WTC11 (cell line): ENCODE measurements around the gene CHST7. TPM values are rescaled to one million over a fixed set of nuclear protein-coding genes. Genes with fewer than 3 reads are reported as not detected.

Experiments
- E2F5 ChIP-seq: sonication (generic); formaldehyde crosslinking; IDR thresholded peaks from 2 replicates; pipeline ENCODE4 v1.8.1; 2022; ENCODE audit warnings: mild to moderate bottlenecking, moderate library complexity, missing genetic modification reagents
- FOXK1 ChIP-seq: sonication (generic); formaldehyde crosslinking; IDR thresholded peaks from 2 replicates; pipeline ENCODE4 v1.8.0; 2022; ENCODE audit warnings: mild to moderate bottlenecking, moderate library complexity, missing genetic modification reagents
- FOXP1 ChIP-seq: sonication (generic); formaldehyde crosslinking; IDR thresholded peaks from 2 replicates; pipeline ENCODE4 v1.8.0; 2022; ENCODE audit warnings: missing genetic modification reagents, mild to moderate bottlenecking, moderate library complexity, borderline replicate concordance
- GABPB1 ChIP-seq: sonication (generic); formaldehyde crosslinking; IDR thresholded peaks from 2 replicates; pipeline ENCODE4 v1.8.1; 2023; ENCODE audit warnings: mild to moderate bottlenecking, missing genetic modification reagents
- HMGA2 ChIP-seq: fragments of 250-450 bp; sonication (Bioruptor Pico); IDR thresholded peaks from 2 replicates; pipeline ENCODE4 v1.4.0; 2021; ENCODE audit warnings: mild to moderate bottlenecking, moderate library complexity
- HMGXB4 ChIP-seq: sonication (generic); formaldehyde crosslinking; IDR thresholded peaks from 2 replicates; pipeline ENCODE4 v1.8.1; 2023; ENCODE audit warnings: mild to moderate bottlenecking, moderate library complexity, missing genetic modification reagents
- KAT7 ChIP-seq: sonication (generic); formaldehyde crosslinking; IDR thresholded peaks from 2 replicates; pipeline ENCODE4 v1.8.1; 2023; ENCODE audit warnings: missing genetic modification reagents, mild to moderate bottlenecking, borderline replicate concordance
- PRDM15 ChIP-seq: sonication (generic); formaldehyde crosslinking; IDR thresholded peaks from 2 replicates; pipeline ENCODE4 v1.8.0; 2022; ENCODE audit warnings: missing genetic modification reagents
- PREB ChIP-seq: sonication (generic); formaldehyde crosslinking; IDR thresholded peaks from 2 replicates; pipeline ENCODE4 v1.8.1; 2022; ENCODE audit warnings: mild to moderate bottlenecking, missing genetic modification reagents, moderate library complexity, borderline replicate concordance
- RORB ChIP-seq: fragments of 250-450 bp; sonication (Bioruptor Pico); IDR thresholded peaks from 2 replicates; pipeline ENCODE4 v1.9.0; 2021; ENCODE audit warnings: mild to moderate bottlenecking
- SP1 ChIP-seq: sonication (generic); formaldehyde crosslinking; conservative IDR thresholded peaks from 2 replicates; pipeline ENCODE4 v1.8.1; 2022; ENCODE audit warnings: missing genetic modification reagents
- ZNF121 ChIP-seq: sonication (generic); formaldehyde crosslinking; IDR thresholded peaks from 2 replicates; pipeline ENCODE4 v1.8.0; 2023; ENCODE audit warnings: missing genetic modification reagents
- ZNF138 ChIP-seq: sonication (generic); formaldehyde crosslinking; conservative IDR thresholded peaks from 2 replicates; pipeline ENCODE4 v1.8.1; 2022; ENCODE audit warnings: mild to moderate bottlenecking, moderate library complexity, missing genetic modification reagents
- ZNF219 ChIP-seq: sonication (generic); formaldehyde crosslinking; IDR thresholded peaks from 2 replicates; pipeline ENCODE4 v1.8.0; 2023; ENCODE audit warnings: missing genetic modification reagents, mild to moderate bottlenecking, borderline replicate concordance
- ZNF425 ChIP-seq: fragments of 250-450 bp; sonication (Bioruptor Pico); conservative IDR thresholded peaks from 2 replicates; pipeline ENCODE4 v1.9.0; 2021; ENCODE audit warnings: mild to moderate bottlenecking
- total RNA-seq: library from RNA; stranded (reverse); gene quantifications from 3 replicates; pipeline ENCODE4 v1.2.3, GENCODE V29; 2021
- TF ChIP-seq, protein P1 (sequence below): sonication (generic); formaldehyde crosslinking; IDR thresholded peaks from 2 replicates; pipeline ENCODE4 v1.8.0; 2023; ENCODE audit warnings: missing genetic modification reagents, mild to moderate bottlenecking, borderline replicate concordance
- TF ChIP-seq, protein P2 (sequence below): sonication (generic); formaldehyde crosslinking; IDR thresholded peaks from 2 replicates; pipeline ENCODE4 v1.8.0; 2022; ENCODE audit warnings: mild to moderate bottlenecking, missing genetic modification reagents
- TF ChIP-seq, protein P3 (sequence below): sonication (generic); formaldehyde crosslinking; IDR thresholded peaks from 2 replicates; pipeline ENCODE4 v1.8.0; 2023; ENCODE audit warnings: missing genetic modification reagents
- TF ChIP-seq, protein P4 (sequence below): sonication (generic); formaldehyde crosslinking; conservative IDR thresholded peaks from 2 replicates; pipeline ENCODE4 v1.8.1; 2022; ENCODE audit warnings: mild to moderate bottlenecking, missing genetic modification reagents

The CHST7 gene
- total RNA-seq, 1 experiment from 2014 or later: 19.6 TPM

DNA sequence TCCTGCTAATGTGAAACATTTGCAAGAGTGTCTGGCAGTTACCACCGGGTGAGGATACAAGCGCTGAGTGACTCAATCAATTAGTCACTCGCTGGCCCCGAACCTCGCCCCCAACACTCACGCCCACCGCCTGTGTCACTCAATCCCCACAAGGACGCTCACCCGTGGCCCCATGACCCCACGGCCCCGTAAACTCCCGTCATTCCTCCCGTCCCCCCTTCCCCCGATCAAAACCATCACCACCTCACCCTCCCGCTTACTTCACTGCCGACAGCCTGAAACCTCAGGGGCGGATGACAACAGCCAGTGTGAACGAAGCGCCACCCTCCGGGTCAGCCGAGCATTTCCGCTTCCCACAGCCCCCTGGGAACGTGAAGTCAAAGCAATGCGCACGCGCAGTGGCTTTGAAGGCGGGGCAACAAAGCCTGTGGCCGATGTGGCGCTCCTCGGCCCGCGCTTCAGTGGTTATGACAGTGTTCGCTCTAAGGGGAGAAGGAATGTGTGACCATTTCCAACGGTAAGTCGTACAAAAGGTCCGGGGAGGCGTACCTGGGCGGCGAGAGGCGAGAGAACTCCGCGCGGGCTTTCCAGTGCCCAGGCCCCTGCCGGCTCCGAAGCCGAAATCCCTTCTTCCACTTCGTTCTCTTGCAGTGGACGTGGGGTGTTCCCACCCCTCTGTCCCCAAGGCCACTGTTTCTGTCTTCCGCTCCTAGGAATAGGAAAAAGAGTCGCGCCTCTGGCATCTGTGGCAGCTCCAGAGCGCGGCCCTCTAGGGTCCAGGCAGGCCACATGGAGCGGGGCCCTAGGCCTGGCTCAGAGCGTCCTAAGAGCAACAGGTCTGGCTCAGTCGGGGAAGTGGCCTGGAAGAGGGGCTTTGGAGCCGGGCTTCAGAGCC lies 28.2 kb upstream of the CHST7 start, which contains the start of gene ZNF674 (continued):
- TF ChIP-seq, protein P1, sequence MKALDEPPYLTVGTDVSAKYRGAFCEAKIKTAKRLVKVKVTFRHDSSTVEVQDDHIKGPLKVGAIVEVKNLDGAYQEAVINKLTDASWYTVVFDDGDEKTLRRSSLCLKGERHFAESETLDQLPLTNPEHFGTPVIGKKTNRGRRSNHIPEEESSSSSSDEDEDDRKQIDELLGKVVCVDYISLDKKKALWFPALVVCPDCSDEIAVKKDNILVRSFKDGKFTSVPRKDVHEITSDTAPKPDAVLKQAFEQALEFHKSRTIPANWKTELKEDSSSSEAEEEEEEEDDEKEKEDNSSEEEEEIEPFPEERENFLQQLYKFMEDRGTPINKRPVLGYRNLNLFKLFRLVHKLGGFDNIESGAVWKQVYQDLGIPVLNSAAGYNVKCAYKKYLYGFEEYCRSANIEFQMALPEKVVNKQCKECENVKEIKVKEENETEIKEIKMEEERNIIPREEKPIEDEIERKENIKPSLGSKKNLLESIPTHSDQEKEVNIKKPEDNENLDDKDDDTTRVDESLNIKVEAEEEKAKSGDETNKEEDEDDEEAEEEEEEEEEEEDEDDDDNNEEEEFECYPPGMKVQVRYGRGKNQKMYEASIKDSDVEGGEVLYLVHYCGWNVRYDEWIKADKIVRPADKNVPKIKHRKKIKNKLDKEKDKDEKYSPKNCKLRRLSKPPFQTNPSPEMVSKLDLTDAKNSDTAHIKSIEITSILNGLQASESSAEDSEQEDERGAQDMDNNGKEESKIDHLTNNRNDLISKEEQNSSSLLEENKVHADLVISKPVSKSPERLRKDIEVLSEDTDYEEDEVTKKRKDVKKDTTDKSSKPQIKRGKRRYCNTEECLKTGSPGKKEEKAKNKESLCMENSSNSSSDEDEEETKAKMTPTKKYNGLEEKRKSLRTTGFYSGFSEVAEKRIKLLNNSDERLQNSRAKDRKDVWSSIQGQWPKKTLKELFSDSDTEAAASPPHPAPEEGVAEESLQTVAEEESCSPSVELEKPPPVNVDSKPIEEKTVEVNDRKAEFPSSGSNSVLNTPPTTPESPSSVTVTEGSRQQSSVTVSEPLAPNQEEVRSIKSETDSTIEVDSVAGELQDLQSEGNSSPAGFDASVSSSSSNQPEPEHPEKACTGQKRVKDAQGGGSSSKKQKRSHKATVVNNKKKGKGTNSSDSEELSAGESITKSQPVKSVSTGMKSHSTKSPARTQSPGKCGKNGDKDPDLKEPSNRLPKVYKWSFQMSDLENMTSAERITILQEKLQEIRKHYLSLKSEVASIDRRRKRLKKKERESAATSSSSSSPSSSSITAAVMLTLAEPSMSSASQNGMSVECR (CRISPR knock-in tag): no peak
- TF ChIP-seq FOXP1 (CRISPR knock-in tag) (no peak), ZNF138 (CRISPR knock-in tag) (no peak), E2F5 (CRISPR knock-in tag) (peak; percentile 40; the same call in 1 of the 2 replicates), RORB (CRISPR knock-in tag) (no peak), HMGA2 (CRISPR knock-in tag) (no peak), GABPB1 (CRISPR knock-in tag) (peak; percentile 89), FOXK1 (CRISPR knock-in tag) (peak; percentile 63), SP1 (CRISPR knock-in tag) (0 out of 2 replicates have a peak, but pooled peaks have one; percentile 46), ZNF121 (no peak), HMGXB4 (no peak), ZNF219 (CRISPR knock-in tag) (no peak), KAT7 (CRISPR knock-in tag) (no peak), PRDM15 (CRISPR knock-in tag) (no peak), PREB (no peak), ZNF425 (no peak)
- TF ChIP-seq, protein P2, sequence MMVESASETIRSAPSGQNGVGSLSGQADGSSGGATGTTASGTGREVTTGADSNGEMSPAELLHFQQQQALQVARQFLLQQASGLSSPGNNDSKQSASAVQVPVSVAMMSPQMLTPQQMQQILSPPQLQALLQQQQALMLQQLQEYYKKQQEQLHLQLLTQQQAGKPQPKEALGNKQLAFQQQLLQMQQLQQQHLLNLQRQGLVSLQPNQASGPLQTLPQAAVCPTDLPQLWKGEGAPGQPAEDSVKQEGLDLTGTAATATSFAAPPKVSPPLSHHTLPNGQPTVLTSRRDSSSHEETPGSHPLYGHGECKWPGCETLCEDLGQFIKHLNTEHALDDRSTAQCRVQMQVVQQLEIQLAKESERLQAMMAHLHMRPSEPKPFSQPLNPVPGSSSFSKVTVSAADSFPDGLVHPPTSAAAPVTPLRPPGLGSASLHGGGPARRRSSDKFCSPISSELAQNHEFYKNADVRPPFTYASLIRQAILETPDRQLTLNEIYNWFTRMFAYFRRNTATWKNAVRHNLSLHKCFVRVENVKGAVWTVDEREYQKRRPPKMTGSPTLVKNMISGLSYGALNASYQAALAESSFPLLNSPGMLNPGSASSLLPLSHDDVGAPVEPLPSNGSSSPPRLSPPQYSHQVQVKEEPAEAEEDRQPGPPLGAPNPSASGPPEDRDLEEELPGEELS (CRISPR knock-in tag): no peak
- TF ChIP-seq, protein P3, sequence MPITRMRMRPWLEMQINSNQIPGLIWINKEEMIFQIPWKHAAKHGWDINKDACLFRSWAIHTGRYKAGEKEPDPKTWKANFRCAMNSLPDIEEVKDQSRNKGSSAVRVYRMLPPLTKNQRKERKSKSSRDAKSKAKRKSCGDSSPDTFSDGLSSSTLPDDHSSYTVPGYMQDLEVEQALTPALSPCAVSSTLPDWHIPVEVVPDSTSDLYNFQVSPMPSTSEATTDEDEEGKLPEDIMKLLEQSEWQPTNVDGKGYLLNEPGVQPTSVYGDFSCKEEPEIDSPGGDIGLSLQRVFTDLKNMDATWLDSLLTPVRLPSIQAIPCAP: no peak
- TF ChIP-seq, protein P4, sequence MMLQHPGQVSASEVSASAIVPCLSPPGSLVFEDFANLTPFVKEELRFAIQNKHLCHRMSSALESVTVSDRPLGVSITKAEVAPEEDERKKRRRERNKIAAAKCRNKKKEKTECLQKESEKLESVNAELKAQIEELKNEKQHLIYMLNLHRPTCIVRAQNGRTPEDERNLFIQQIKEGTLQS (CRISPR knock-in tag): no peak
